HG03457 (cell line): ENCODE measurements around the gene RAD52.

Experiments
- ATAC-seq: cut with Tn5 transposase; IDR thresholded peaks from one replicate; pipeline ENCODE4 v1.9.1; 2021; ENCODE audit warnings: moderate number of reproducible peaks; ENCODE audit not compliant: unreplicated experiment

Gene RAD52

GRCh38 chr12:949453-950191 is at the start of gene RAD52:
Gene RAD52, minus strand, starts transcription at chr12:949694. Its CDS starts 16,636 bp downstream, at chr12:933058.
- ATAC-seq: peak; percentile 80

- no peak for ATAC-seq
Observed at GRCh38 chr12:998020-998874, 48.8 kb upstream of the RAD52 start.

GRCh38 chr12:997505-997904 is 48.0 kb upstream of the RAD52 start:
- ATAC-seq: no peak

- ATAC-seq: no peak
Observed at GRCh38 chr12:996881-997280, 47.4 kb upstream of the RAD52 start.

GRCh38 chr12:992647-993046 is 43.2 kb upstream of the RAD52 start:
- no peak for ATAC-seq

GRCh38 chr12:991350-992333 is 42.1 kb upstream of the RAD52 start:
- ATAC-seq: peak; percentile 18

- peak; percentile 60 for ATAC-seq
Observed at GRCh38 chr12:990661-991349, 41.3 kb upstream of the RAD52 start, which contains the start of gene ERC1. Gene ERC1, plus strand, starts transcription at chr12:991223. Its CDS starts 36,681 bp downstream, at chr12:1027904.

- ATAC-seq: no peak
Observed at GRCh38 chr12:989751-990660, 40.5 kb upstream of the RAD52 start.

- ATAC-seq: no peak
Observed at GRCh38 chr12:989051-989450, 39.6 kb upstream of the RAD52 start.

GRCh38 chr12:988646-989045 is 39.2 kb upstream of the RAD52 start:
- no peak for ATAC-seq

GRCh38 chr12:981961-982360 is 32.5 kb upstream of the RAD52 start:
- ATAC-seq: no peak

- no peak for ATAC-seq
Observed at GRCh38 chr12:981176-981828, 31.8 kb upstream of the RAD52 start.

GRCh38 chr12:979349-979748 is 29.9 kb upstream of the RAD52 start:
- ATAC-seq: no peak

- ATAC-seq: no peak
Observed at GRCh38 chr12:977156-977555, 27.7 kb upstream of the RAD52 start.

GRCh38 chr12:976644-977043 is 27.1 kb upstream of the RAD52 start:
- ATAC-seq: no peak

GRCh38 chr12:974271-974862 is 24.9 kb upstream of the RAD52 start:
- no peak for ATAC-seq

GRCh38 chr12:971991-972390 is 22.5 kb upstream of the RAD52 start:
- ATAC-seq: no peak

- ATAC-seq: no peak
Observed at GRCh38 chr12:969821-970220, 20.3 kb upstream of the RAD52 start.
